IPS DF 4.7 (cell line): Measurements from ENCODE around the gene TXNRD1.
"Not testable (repeated sequence)": the region's sequence is repeated elsewhere in the genome, so short reads cannot be mapped to it uniquely, and the experiment has no call there.

Source experiments
- DNase-seq: peaks from one replicate; pipeline ENCODE4 v3.0.0-alpha.2; 2013; ENCODE audit warnings: low spot score; ENCODE audit errors: extremely low read depth

Gene TXNRD1

GRCh38 chr12:104321949-104322348 is 106.4 kb downstream of the TXNRD1 start:
- no peak for DNase-seq

GRCh38 chr12:104322533-104322932 is 107.0 kb downstream of the TXNRD1 start:
- not testable (repeated sequence) for DNase-seq

- DNase-seq, result no peak
Measured at GRCh38 chr12:104323899-104324298, 108.3 kb downstream of the TXNRD1 start.

- not testable (repeated sequence) for DNase-seq
Measured at GRCh38 chr12:104328278-104328677, 112.7 kb downstream of the TXNRD1 start.

- DNase-seq, result no peak
Measured at GRCh38 chr12:104328790-104329189, 113.2 kb downstream of the TXNRD1 start.

GRCh38 chr12:104329707-104330532 is 114.3 kb downstream of the TXNRD1 start:
- DNase-seq, result no peak

- no peak for DNase-seq
Measured at GRCh38 chr12:104331376-104331775, 115.8 kb downstream of the TXNRD1 start.

GRCh38 chr12:104332273-104332672 is 116.7 kb downstream of the TXNRD1 start:
- not testable (repeated sequence) for DNase-seq

GRCh38 chr12:104333692-104334255 is 118.2 kb downstream of the TXNRD1 start:
- no peak for DNase-seq

- no peak for DNase-seq
Measured at GRCh38 chr12:104334581-104334980, 119.0 kb downstream of the TXNRD1 start.

GRCh38 chr12:104336115-104336514 is 120.5 kb downstream of the TXNRD1 start:
- no peak for DNase-seq

GRCh38 chr12:104337030-104337558 is 121.5 kb downstream of the TXNRD1 start:
- no peak for DNase-seq

GRCh38 chr12:104339663-104340062 is 124.1 kb downstream of the TXNRD1 start:
- DNase-seq, result no peak

- DNase-seq, result no peak
Measured at GRCh38 chr12:104340177-104340576, 124.6 kb downstream of the TXNRD1 start.

- no peak for DNase-seq
Measured at GRCh38 chr12:104340925-104341611, 125.5 kb downstream of the TXNRD1 start.

GRCh38 chr12:104342147-104342546 is 126.6 kb downstream of the TXNRD1 start:
- DNase-seq, result no peak

GRCh38 chr12:104342635-104343249 is 127.2 kb downstream of the TXNRD1 start:
- DNase-seq, result no peak

- no peak for DNase-seq
Measured at GRCh38 chr12:104344682-104345081, 129.1 kb downstream of the TXNRD1 start.

- no peak for DNase-seq
Measured at GRCh38 chr12:104345234-104346066, 129.9 kb downstream of the TXNRD1 start.

- DNase-seq, result no peak
Measured at GRCh38 chr12:104347374-104348075, 131.9 kb downstream of the TXNRD1 start.
